ENCODE data around the gene MAGEB4. TPM values are rescaled to one million over a fixed set of nuclear protein-coding genes. Genes with fewer than 3 reads are reported as not detected.

The MAGEB4 gene
- total and polyA plus RNA-seq, 4 donors: not detected

DNA sequence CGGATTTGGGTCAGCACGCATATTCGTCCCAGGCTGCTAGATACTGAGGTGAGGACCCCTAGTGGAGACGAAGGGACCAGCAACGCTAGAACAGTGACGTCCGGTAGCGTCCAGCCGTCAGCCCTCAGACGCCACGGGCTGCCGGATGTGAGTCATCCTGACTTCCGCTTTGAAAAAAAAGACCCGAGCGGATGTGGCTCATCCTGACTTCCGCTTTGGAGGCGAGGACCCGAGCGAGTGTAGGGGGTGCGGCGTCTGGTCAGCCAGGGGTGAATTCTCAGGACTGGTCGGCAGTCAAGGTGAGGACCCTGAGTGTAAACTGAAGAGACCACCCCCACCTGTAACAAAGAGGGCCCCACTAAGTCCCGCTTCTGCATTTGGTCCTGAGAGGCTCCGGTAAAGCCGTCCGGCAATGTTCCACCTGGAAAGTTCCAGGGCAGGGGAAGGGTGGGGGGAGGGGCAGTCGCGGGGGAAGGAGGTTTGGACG lies 26.4 kb upstream of the MAGEB4 start, which contains the start of gene MAGEB2:
Gene MAGEB2, plus strand, starts transcription at position 207 of the 487 bp plus-strand sequence. CDS start 3,018 bp downstream, outside the sequence.
- Histone ChIP-seq H3K9ac (ENCODE audit: low read depth in 1 of 2, low read length in 2 of 2) (no peak within 1 kb of the TSS), H3K9me3 (ENCODE audit: control insufficient read depth in 4 of 4, low read length in 3 of 4) (no peaks in the 10 kb centered on the region), H3K4me1 (ENCODE audit: control insufficient read depth in 4 of 4, insufficient read depth in 4 of 4, low read length in 3 of 4) (no peaks in the 10 kb centered on the region), H3K36me3 (ENCODE audit: control insufficient read depth in 4 of 4, insufficient read depth in 3 of 4, low read depth in 1 of 4, low read length in 3 of 4) (no peaks in the 10 kb centered on the region), H3K27me3 (ENCODE audit: control insufficient read depth in 4 of 4, insufficient read depth in 4 of 4, low read length in 3 of 4) (peaks cover 0 to 7% (median 0%) of the 10 kb centered on the region in 4 donors), H3K4me3 (ENCODE audit: low read depth in 1 of 3, low read length in 3 of 3) (no peak within 1 kb of the TSS), H3K27ac (ENCODE audit: low read depth in 1 of 2, low read length in 2 of 2) (no peak within 1 kb of the TSS)
- TF ChIP-seq, protein P1, sequence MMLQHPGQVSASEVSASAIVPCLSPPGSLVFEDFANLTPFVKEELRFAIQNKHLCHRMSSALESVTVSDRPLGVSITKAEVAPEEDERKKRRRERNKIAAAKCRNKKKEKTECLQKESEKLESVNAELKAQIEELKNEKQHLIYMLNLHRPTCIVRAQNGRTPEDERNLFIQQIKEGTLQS (IDR thresholded peaks at IDR 0.05): no peak
- TF ChIP-seq, protein P2, sequence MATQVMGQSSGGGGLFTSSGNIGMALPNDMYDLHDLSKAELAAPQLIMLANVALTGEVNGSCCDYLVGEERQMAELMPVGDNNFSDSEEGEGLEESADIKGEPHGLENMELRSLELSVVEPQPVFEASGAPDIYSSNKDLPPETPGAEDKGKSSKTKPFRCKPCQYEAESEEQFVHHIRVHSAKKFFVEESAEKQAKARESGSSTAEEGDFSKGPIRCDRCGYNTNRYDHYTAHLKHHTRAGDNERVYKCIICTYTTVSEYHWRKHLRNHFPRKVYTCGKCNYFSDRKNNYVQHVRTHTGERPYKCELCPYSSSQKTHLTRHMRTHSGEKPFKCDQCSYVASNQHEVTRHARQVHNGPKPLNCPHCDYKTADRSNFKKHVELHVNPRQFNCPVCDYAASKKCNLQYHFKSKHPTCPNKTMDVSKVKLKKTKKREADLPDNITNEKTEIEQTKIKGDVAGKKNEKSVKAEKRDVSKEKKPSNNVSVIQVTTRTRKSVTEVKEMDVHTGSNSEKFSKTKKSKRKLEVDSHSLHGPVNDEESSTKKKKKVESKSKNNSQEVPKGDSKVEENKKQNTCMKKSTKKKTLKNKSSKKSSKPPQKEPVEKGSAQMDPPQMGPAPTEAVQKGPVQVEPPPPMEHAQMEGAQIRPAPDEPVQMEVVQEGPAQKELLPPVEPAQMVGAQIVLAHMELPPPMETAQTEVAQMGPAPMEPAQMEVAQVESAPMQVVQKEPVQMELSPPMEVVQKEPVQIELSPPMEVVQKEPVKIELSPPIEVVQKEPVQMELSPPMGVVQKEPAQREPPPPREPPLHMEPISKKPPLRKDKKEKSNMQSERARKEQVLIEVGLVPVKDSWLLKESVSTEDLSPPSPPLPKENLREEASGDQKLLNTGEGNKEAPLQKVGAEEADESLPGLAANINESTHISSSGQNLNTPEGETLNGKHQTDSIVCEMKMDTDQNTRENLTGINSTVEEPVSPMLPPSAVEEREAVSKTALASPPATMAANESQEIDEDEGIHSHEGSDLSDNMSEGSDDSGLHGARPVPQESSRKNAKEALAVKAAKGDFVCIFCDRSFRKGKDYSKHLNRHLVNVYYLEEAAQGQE (IDR thresholded peaks at IDR 0.05): no peak
- TF ChIP-seq FOXA1 (IDR thresholded peaks at IDR 0.05) (no peak), HNF4G (IDR thresholded peaks at IDR 0.05) (no peak), FOXA2 (IDR thresholded peaks at IDR 0.05) (no peak), NR2F2 (IDR thresholded peaks at IDR 0.05) (no peak), GABPA (IDR thresholded peaks at IDR 0.05 in 1 of 2, conservative IDR thresholded peaks at IDR 0.05 in 1 of 2) (no peak), TAF1 (conservative IDR thresholded peaks at IDR 0.05) (no peak), HNF4A (conservative IDR thresholded peaks at IDR 0.05) (no peak), RAD21 (IDR thresholded peaks at IDR 0.05) (no peak), EGR1 (IDR thresholded peaks at IDR 0.05; ENCODE audit: low read depth in 2 of 2) (no peak), JUND (IDR thresholded peaks at IDR 0.05) (no peak), RXRA (IDR thresholded peaks at IDR 0.05) (no peak)
- TF ChIP-seq, protein P3, sequence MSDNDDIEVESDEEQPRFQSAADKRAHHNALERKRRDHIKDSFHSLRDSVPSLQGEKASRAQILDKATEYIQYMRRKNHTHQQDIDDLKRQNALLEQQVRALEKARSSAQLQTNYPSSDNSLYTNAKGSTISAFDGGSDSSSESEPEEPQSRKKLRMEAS (IDR thresholded peaks at IDR 0.05): no peak
- no peak for DNase-seq (ENCODE audit: low spot score)
- WGBS: 95% methylated on average over 29 of the region's 29 CpGs

DNA sequence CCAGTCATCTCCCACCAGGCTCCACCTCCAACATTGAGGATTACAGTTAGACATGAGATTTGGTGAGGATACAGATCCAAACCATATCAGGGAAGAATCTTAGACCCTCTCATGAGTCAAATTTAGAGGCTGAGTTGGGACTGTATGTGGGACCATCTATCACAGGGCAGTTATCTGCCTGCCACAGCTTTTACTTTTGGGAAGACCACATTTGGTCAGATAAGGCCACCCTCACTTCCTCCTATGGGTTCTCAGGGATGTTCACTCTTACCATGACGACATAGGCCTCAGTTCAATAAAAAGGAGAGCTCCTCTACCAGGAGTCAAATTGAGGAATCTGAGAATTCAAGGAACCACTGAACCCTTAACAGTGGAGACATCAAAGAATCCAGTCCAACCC lies 24.3 kb upstream of the MAGEB4 start:
- whole genome bisulfite sequencing: 87% methylated on average over 1 of the region's 1 CpG
- Histone ChIP-seq H3K9ac (ENCODE audit: low read depth in 1 of 2, low read length in 2 of 2) (no peak overlapping the region), H3K36me3 (ENCODE audit: control insufficient read depth in 4 of 4, insufficient read depth in 3 of 4, low read depth in 1 of 4, low read length in 3 of 4) (no peaks in the 10 kb centered on the region), H3K27me3 (ENCODE audit: control insufficient read depth in 4 of 4, insufficient read depth in 4 of 4, low read length in 3 of 4) (peaks cover 0 to under 1% (median 0%) of the 10 kb centered on the region in 4 donors), H3K27ac (ENCODE audit: low read depth in 1 of 2, low read length in 2 of 2) (no peak overlapping the region), H3K4me3 (ENCODE audit: low read depth in 1 of 3, low read length in 3 of 3) (no peak overlapping the region), H3K4me1 (ENCODE audit: control insufficient read depth in 4 of 4, insufficient read depth in 4 of 4, low read length in 3 of 4) (no peaks in the 10 kb centered on the region), H3K9me3 (ENCODE audit: control insufficient read depth in 4 of 4, low read length in 3 of 4) (no peaks in the 10 kb centered on the region)
- no peak for TF ChIP-seq ZBTB33 (IDR thresholded peaks at IDR 0.05)
- TF ChIP-seq HNF4A (conservative IDR thresholded peaks at IDR 0.05): no peak
- no peak for TF ChIP-seq SP1 (IDR thresholded peaks at IDR 0.05)
- TF ChIP-seq NR2F2 (IDR thresholded peaks at IDR 0.05): no peak
- no peak for TF ChIP-seq HNF4G (IDR thresholded peaks at IDR 0.05)
- TF ChIP-seq FOXA2 (IDR thresholded peaks at IDR 0.05): no peak
- TF ChIP-seq RAD21 (IDR thresholded peaks at IDR 0.05): no peak
- TF ChIP-seq, protein P2 (IDR thresholded peaks at IDR 0.05): no peak
- no peak for TF ChIP-seq YY1 (IDR thresholded peaks at IDR 0.05)
- TF ChIP-seq, protein P3 (IDR thresholded peaks at IDR 0.05): no peak
- no peak for TF ChIP-seq RXRA (IDR thresholded peaks at IDR 0.05)
- TF ChIP-seq FOXA1 (IDR thresholded peaks at IDR 0.05): no peak
- TF ChIP-seq GABPA (IDR thresholded peaks at IDR 0.05 in 1 of 2, conservative IDR thresholded peaks at IDR 0.05 in 1 of 2): no peak
- no peak for TF ChIP-seq JUND (IDR thresholded peaks at IDR 0.05)
- DNase-seq (ENCODE audit: low spot score): no peak

Data from liver (tissue), 9 donors.